NCI-H128 (cell line): ENCODE measurements around the gene SLIT3.

ENCODE experiments used
- DNase-seq: peaks from one replicate; lab custom pipeline; 2025; ENCODE audit not compliant: unreplicated experiment; lab: John Stamatoyannopoulos, UW

Gene SLIT3

DNA sequence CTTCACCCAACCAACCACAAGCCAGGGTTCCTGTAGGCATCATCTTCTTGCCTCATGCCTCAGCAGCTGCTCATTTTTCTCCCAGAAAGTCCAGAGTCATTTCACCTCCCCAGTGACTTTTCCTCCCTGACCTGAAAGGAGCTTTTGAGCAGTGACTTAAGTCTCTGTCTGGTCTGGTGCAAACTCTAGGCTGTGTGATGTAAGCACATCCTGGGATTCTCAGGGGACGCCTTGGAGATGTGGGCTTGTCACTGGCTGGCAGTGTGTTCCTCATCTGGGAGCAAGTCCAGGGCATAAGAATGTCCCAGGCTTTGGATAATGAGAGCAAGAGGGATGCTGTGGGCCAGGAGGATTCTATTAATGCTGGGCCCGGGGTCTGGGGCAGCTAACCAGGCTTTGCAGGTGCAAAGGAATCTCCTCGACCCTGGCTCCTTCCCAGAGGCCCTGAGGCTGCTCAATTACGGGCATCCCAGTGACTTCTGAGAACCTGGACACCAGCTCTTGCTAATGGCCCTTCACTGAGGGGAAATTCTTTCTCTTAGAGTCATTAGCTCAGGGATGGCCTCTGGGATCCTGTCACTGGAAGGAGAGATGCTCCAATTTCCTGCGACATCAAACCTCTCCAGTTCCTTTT lies 510.8 kb downstream of the SLIT3 start:
- no peak for DNase-seq

DNA sequence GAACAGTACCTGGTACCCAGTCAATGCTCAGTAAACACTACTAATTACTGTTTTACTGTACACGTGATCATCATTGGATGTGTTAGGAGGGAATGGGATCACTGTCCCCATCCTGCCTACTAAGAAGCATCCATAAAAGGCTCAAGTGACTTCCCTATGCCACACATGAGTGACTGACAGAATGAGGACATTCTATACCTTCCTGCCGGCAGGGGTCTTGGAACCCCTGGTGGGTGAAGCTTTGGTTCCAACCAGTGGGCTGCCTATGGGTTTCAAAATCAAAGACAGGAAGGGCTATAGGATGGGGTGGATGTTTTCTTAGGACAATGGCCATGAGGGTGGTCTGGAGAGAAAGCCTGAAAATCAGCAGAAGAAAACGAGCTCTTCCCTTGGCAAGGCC lies 512.2 kb downstream of the SLIT3 start:
- DNase-seq, result no peak

DNA sequence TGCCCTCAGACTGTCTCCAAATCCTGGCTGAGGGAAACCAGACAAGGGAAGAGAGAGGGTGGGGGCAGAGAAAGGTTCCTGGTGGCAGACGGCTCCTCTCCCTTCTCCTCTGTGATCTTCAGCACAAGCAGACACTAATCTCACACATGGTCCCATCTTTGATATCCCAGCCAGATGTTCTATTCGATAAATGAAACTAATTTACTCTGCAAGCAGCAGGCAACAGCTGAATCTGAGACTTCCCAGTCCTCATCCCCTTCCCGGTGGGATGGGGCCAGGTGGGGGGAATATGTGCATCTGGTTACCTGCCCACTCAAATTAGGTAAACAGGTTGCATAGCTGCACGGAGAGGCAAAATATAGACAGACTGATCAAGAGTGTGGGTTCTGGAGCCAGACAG lies 512.8 kb downstream of the SLIT3 start:
- no peak for DNase-seq

DNA sequence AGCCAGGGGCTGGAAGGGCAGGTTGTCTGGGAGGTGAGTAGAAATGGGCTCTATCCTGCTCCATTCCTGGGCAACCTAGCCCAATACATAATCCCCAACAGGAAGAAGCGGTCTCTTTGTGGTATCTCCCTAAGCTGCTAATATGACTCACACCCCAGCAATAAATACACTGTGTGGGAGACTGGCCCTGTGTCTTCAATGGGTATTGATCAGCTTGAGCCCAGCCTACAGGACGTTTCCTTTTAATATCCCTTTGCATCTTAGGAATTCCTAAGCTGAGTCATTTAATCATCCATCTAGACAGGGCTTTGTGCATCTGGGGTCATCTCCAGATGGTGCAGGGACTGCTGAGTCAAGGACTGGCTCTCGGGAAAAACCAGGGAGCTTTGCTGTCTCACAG lies 514.8 kb downstream of the SLIT3 start:
- no peak for DNase-seq

DNA sequence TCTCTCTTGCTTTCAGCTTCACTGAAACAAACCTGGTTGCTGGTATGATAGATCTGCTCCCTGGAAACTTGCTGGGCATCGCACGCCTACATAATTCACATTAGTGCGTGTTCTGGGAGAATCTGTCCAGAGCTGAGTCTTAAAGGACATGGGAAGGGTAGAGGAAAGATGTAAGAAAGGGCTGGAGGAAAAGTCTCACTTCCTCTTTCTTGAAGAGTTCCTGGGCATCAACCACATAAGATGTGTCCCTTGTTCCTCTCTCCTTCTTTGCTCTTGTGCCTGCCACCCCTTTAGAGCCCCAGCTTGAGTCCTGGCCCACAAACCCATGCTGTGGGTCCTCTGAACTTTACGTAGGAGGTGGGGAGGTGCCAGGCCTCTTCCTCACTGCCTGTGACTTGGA lies 516.5 kb downstream of the SLIT3 start:
- no peak for DNase-seq

DNA sequence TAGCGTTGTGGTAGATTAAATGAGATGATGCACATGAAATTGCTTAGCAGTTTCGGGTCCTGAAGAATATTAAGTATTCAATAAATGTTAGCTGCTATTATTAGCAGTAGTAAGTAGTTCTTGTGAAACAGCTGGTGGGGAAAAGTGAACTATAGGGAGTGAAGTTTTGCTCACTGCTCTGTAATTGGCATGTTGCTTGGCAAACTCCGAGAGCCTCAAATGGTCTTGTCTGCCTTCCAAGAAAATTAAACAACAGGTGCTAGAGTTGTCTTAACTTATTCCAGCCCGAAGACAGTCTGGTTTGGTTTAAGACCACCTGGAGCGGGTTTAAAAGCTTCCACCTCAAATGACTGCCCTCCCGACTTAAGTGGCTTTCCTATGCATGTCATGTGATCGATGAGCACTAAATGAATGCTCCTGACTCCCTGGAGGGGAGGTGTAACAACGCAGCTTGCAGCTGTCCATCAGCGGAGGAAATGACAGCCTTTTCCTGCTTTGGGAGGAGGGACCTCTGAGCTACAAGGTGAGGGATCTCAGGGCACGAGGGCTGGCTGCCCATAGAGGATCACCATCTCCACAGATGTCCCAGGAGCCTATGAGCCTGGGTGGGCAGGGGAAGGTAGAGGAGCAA lies 518.9 kb downstream of the SLIT3 start:
- no peak for DNase-seq

DNA sequence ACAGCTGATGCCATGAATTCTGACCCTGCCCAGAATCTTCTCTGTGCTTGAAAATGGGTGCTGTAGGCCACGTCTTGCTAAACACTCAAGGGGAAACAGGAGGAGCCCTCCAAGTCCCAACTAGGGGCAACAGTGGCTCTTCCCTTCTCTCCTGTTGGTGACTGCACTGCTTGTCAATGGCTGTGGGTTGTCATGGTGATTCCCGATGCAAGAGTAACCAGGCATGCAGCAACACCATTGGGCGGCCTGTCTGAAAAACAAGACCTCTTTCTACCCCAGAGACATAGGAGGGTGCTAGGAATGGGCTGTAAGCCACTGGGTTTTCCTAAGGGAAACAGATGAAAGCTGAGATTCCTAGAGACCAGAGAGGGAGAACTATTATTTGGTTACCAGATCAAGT lies 520.1 kb downstream of the SLIT3 start:
- DNase-seq, result no peak

DNA sequence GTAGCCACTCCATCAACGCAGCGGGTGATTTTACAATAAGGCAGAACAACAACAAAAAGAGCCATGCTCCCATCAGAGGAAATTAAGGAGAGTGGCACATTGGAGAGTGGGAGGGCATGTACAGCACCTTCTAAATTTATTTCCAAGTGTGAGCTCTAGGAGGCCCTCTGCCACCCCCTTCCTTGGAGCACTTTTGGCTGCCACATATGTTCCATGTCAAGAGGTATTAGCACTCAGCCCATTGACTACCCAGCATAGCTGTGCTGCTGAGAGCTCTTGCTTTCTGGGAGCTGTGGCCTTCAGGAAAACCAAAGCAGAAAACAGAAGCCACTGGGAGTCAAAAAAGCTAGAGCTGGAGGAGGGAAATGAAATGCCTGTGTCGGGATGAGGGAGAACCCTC lies 521.6 kb downstream of the SLIT3 start:
- DNase-seq, result no peak

DNA sequence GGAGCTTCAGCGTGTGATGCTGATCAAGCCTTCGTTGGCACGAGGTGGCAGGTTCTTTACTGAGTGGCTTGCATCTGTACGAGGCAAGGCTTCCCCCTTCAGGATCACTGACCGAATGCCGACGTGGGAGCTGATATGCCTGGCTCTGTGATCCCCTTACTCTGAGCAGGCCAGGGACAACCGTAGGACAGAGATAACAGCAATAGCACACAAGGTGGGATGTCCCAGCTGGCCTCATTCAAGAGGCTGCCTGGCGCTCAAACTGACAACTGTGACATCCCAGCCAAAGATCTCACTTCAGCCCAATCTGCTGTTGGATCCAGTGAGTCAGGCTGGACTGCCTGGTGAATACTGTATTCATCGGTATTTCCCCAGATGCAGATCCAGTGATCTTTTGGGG lies 522.4 kb downstream of the SLIT3 start:
- DNase-seq, result no peak

DNA sequence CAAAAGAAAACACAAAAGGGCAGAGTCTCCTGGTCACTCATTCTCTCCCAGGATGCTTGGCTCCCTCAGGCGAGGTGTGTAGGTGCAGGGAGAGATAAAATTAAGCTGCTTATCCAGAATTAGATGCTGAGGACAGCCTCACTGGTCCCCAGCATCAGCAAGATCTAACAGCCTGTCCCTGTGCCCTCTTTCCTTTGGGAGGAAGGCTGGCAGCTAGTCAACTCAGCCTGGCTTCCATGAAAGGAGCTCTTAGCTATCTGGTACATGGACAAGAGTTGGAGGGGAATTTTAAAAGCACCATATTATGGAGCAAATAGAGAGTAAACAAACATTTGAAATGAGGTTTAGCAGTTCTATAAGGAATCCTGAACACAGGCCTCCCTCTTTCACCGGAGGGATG lies 523.3 kb downstream of the SLIT3 start:
- no peak for DNase-seq

DNA sequence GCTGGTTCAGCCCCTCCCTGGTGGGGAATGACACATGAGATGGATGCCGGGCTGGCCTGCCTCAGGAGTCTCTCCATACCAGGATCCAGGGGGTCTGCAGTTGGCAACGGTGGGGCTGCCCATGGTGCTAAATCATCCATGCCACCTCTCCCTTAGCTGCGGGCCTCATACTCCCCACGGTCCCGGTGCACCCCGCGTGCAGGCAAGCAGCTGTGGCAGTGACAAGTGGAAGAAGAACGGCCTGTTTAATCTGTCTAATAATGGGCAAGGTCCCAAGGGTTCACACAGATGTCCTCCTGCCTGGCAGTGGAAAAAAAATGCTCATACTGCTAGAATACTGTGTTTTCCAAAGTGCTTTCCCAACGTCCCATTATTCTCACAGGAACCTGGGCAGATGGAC lies 524.9 kb downstream of the SLIT3 start:
- no peak for DNase-seq

DNA sequence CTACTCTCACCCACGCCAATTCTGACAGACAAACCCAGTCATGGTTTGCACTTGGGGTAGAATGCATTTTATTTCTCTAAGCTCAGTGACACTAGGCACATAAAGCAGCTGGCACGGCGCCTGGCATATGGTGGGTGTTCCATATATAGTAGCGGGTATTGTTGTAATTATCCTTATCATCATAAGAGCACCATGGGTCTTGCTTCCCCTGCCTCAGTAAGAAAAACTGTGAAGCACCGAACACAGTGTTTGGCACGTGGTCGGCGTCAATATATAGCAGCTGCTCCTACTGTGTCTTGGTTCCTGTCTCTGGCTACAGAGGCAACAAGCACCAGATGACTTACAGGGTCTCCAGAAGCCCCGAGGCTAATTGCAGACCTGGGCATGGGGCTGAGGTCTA lies 527.7 kb downstream of the SLIT3 start:
- no peak for DNase-seq

DNA sequence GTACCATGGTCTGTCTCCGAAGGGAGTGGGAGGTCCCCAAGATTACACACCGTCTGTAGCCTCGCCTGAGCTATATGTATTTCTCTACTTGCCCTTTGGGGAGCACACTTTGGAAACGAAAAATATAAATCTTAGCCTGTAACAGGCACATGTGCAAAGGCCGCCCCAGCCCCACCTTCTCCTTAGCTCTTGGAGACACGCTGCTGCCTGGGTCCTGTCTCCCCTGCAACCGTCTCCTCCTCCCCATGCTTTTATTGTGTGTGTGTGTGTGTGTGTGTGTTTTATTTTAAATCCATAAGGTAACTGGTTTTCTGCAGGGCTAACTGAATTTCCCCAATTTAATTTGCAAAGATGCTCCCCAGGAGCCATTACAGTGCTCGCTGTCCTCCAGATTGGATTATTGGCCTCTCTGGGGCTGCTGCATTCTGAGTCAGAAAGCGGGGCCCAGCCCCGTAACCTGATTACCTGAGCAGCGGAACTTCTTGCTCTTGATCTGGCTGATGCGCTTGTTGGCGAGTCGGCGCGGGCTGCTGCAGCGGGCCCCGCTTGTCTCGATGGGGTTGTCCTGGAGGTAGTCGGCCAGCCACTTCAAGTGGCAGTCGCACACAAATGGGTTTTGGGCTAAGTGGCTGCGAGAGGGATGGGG lies 528.5 kb downstream of the SLIT3 start:
- no peak for DNase-seq

DNA sequence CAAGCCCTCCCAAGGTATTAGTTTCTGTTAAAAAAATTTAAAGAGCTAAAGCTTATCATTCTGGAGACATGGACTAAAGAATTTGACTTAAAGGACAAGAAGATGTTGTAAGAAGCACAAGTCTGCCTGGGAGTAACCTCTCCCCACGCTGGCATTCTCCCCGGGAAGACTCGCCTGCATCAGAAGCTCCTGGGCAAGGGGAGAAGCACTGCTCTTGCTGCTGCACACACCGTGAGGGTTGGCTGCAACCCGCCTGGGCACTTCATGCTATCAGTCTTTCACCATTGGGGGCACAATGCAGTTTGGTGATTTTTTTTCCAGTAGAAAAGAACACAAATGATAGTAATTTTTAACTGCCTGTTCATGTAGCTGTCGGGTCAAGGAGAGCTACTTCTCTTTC lies 529.3 kb downstream of the SLIT3 start:
- DNase-seq, result no peak

DNA sequence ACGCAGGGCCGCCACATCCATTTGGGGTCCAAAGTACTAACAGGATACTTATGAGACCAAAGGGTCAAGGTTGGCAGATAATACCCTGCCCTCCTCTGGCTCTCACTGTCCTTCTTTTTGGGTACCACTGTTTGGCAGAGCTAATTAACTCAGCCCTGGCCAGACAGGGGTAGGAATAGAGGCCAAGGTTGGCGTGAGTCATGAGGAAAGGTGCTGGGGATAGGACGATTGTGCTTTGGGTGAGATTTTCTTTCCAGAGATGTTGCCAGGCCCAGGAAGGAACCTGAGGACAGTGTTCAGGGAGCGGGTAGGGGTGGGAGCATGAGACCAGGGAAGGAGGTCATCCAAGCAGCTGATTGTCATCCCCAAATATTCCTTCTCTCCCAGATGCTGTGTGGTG lies 529.9 kb downstream of the SLIT3 start:
- no peak for DNase-seq

DNA sequence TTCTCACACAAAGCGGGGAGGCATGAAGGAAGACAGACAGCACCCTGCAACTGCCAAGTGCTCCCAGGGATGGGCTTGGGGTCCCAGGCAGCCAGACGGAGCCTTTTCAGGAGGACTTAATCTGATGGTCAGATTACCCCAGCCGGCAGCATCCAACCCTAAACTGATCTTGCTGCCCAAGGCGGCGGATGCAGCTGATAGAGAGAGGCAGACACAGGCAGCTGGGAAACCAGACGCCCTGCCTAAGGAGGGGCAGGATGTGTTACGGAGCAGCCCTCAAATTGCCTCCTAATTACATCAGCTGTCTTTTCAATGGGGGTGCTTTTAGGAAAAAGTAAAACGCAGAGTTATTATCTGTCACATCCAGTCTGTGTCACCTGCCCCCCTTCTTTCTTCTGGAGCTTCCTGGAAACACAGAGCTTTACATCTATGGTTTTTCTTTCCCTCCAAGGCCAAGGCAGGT lies 530.9 kb downstream of the SLIT3 start:
- no peak for DNase-seq

DNA sequence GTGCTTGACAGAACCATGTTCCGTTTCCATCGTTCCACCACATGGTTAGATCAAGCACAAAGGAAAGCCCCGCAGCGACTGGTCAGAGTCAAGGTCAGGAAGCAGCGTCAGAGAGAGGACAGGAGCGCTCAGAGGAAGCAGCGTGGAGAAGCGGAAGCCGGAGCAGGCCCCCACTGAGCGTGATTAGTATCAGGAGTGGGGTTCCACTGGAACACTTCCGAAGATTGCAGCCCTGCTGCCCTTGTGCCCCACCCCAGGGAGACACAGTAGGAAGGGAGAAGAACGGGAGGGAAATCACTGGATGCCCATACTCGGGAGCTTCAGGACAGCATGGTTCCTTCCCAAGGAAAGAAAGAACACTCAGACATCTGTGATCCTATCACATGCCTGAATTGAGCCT lies 532.8 kb downstream of the SLIT3 start:
- no peak for DNase-seq

DNA sequence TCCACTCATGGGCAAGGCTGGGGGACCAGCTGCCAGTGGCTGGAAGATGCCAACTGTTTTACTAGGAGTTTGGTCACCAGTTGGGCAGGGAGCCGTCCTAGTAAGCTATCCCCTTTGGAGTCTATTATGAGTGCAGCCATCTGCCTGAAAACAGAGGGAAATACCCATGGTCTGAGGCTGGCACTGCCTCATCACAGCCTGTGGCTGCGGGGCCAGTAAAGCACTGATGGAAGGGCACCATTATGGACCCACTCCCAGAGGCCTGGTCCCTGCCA lies 534.6 kb downstream of the SLIT3 start:
- no peak for DNase-seq

DNA sequence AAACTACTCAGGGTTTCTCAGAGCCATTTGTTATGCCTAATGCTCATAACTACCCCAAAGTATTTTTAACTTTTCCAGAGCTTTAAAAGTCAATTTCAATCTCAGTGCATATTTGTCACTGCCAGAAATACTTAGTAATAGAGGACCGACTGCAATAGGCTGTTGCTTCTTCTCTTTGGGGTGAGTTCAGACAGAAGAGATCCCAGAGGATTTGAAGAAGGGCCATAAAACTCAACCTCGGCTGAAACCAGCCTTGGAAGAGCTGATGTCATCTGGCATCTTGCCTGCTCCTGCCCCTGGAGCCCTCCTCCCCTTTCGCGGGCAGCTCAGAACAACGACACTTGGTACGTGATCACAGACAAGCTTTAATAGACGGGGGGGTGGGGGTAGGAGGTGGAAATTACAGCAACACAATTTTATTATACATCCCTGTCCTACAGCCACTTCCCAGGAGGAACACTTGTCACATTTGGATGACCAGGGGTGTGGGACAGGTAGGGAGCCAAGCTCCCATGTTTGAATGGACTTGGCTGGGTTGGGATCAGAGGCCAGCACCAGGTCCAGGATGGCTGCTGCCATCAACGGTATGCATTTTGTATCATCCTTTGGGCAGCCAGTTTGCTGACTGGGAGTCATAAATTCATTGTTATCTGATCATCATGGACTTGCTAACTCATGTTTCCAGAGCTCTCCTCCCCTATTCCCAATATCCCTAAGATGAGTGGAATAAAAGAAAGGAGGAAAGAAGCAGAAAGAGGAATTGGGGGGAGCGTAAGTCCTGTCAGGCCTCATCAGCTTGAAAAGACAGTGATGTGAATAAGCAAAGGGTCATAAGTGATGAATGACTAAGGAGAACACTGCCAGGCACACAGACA lies 535.2 kb downstream of the SLIT3 start:
- peak; percentile 38 for DNase-seq

DNA sequence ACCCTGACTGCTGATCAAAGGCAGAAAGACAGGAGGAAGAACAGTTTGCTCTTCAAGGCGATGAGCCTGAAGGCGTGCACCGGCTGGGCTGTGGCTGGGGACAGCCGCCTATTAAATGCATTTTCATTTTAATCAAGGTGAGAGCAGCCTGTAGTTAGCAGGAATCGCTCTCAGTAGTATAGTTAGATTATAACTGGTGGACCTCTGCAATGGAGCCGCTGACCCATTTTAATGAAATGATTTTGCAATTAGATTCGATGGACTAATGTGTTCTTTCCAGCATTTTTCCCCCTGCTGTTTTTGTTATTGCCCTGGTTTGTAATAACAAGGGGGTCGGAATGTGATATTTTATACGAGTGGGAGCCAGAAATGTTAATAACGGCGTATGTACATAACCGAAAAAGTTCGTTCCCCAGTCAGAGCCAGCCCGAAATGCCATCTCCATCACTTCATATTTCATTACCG lies 535.8 kb downstream of the SLIT3 start:
- DNase-seq, result no peak

DNA sequence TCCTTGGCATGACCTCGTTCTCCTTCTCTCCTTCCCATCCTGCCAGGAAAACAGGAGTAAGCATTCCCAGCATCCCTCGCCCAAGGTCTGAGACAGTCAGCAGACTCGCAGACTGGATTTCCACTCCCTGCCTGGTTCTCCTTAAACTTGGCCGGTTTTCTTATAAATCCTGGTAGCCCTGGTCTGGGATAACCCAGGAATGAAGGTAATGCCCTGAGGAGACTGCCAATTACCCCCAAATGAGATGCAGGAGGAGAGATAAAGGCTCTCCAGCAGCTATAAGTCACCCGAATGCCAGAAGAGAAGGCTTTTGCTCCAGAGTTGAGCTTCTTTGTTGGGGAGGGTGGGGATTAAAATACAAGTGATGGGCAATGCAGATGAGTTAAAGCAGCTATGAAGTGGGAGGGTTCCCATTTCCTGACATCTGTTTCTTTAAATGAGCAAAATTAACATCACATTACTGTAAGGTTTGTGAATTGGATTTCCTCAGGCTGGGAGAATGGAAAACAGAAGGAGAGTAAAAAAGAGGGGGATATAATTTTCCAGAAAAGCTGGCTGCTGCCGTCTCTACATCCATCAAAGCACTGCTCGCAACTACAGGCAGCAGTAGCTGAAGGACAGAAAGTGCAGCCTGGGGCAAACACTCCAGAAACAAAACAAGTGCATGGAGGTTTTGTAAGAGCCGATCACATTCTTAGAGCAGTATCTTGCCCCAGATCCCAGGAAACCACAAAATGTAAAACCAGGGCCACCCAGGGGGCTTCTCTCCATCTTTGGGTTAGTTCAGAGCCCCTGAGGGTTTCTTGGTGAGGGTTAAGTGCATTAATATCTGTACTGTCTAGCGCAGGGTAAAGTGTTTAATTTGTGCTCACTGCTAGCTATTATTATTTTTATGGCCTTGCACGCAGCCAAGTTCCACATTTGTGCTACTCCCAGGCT lies 544.2 kb downstream of the SLIT3 start:
- DNase-seq, result no peak
